Stimulated activated CD8-positive, alpha-beta memory T cell treated with anti-CD3 and anti-CD28 coated beads, Interleukin-12 subunit alpha, Interleukin-12 subunit beta, amount 100 ng/mL, for 4 hours (primary cell): ENCODE measurements around the gene DNAL4.
A peak's percentile ranks its signal among the peaks of the same experiment; 100 is the strongest.

ENCODE experiments used
- DNase-seq: peaks from one replicate; pipeline ENCODE4 v3.0.0-alpha.2; 2020; ENCODE audit warnings: low read depth

The DNAL4 gene

DNA sequence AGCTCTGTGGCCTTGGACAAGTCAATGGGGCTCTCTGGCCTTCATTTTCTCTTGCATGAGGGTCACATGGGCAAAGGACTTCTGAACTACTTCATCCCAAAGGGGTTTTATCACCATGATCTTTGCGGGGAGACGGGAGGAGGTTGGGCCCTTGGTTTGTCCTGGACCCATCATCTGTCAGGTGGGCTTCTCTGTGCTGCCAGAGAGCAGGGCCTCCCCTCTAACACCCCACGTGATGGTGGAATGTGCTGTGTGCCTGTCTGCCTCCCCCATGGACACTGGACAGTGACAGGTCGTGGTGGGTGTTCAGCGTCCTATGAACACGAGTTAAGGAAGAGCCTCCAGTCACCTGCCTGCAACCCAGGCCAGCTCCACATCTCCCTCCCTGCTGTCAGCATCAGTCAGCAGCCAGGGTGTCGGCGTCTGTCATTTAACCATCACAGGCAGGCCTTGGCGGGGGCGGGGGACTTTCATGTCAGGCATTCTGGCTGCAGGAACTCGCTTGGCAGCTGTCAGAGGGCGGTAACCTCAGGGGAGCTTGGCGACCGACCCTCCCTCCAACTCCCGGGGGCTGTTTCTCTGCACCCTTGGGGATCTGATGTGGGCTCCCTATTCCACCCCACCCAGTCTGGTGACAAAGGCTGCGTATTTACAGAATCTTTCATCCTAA is 35.5 kb downstream of the DNAL4 start:
- DNase-seq: peak; percentile 58

DNA sequence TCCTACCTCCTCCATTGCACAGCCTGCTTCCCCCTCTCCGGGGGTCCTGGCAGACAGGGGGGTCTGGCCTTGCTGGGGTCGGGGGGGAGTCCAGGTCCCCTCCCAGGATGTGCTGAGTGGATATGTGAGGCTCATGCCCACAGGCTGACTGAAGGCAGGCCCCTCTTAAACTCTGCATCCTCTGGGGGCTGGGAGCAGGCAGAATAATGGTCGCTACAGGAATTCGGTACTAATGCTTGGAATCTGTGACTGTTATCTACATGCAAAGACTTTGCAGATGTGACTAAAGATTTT is 36.5 kb downstream of the DNAL4 start:
- no peak for DNase-seq

DNA sequence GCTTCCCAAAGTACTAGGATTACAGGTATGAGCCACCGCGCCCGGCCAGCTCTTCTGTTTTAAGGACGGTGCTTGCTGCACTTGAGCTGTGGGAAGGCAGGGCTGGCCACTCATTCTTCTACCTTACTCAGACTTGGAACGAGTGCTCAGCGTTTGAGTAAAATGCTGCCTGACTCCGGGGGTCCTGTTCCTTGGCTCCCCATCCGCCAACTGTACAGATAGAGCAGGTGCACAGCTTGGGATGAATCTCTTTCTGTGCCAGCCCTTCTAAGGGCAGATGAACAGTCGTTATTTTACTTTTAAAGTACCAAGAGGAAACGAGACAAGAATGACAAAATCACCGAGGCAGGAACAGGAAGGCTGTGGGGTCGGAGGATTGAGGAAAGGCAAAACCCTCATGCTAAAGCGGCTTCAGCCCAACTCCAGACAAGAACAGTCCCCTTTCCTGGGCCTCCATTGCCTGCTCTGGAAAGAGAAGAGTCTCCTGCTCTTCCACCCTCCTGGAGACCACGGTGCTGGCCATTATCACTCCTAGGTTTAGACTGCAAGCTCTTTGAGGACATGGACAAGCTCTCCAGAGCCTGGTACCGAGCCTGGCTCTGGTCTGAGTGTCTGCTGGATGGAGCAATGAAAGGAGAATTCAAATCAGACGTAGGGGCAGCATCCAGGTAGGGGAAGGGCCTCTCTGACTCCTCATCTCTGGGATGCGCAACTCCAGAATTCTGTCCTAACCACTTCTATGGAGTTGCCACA is 37.1 kb downstream of the DNAL4 start:
- DNase-seq: no peak

DNA sequence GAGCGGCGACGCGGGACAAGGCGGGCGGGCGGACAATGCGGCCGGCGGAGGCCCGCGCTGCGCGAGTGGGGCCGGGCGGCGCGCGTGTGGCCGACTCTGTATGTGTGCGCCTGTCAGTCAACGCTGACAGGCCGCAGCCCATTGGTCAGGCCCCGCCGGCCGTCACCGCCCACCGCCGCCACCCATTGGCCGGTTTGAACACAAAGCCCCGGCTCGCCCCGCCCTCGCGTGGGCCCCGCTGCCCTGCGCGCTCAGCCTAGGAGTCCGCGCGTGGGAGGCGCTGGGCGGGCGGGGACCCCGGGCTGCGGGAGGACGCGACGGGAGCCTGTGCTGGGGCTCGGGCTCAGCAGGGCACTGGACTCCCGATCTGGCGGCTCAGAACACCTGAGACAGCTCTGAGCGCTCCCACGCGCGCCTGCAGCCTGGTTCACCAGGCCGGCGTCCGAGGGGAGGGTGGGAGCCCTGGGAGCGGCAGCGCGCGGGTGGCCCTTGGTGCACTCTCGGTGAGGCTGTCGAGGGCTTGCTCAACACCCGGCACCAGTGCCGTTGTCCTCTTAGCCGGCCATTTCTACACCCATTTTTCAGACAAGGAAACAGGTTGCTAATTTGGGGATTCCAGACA is 37.9 kb downstream of the DNAL4 start, which contains the start of gene SUN2:
TSS of gene SUN2 (minus strand) at position 88 of the 622 bp plus-strand sequence. CDS start 3,370 bp downstream, outside the sequence.
- peak; percentile 92 for DNase-seq

DNA sequence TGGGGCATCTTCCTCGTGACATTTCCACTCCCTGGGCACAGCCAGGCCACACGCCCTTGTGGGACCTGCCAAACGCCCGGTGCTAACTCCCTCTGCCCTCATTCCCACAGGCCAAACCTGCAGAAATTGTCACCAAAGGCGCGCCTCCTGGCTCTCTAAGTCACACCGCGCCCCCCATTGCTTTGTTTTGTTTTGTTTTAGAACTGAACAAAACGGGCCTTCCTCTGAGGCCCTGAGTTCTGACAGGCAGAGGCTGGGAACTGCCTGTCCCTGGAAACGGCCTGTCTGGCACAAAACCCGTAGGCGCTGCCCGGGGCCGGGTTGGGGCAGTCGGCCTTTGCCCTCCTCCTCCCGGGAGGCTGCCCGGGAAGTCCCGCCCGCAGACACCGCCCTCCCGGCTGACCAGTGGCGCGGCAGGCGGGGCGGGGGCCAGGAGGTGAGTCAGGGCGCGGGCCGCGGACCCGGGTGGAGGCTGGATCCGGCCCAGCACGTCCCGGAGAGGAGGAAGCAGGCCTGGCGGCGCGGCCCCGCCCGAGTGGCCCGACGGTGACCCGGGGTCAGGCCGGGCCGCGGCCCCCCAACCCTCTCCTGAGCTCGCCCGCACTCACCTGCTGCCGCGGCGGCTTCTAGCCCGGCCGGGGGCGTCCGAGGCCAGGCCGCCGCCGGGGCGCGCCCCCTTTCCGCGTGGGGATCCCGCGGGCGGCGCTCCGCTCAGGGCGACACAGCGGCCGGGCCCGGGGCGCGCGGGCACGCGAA is 38.6 kb downstream of the DNAL4 start:
- peak; percentile 45 for DNase-seq

DNA sequence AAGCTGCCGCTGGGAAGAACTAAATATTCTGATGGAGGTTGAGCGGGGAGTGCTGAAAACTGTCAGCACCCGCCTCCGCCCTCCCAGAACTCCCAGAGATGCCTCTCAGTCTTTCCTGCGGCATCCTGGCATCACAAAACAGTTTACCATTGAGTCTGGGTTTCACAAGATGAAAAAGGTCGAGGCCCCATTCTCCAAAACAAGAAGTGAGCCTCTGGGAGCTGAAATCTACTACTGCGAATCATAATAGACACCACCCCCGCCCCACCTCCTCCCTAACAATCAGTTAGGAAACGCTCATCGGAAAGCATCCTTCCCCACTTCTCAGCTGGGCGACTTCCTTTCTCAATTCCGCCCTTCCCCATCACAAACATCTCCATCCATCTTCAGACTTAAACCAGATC is 39.2 kb downstream of the DNAL4 start:
- DNase-seq: no peak

DNA sequence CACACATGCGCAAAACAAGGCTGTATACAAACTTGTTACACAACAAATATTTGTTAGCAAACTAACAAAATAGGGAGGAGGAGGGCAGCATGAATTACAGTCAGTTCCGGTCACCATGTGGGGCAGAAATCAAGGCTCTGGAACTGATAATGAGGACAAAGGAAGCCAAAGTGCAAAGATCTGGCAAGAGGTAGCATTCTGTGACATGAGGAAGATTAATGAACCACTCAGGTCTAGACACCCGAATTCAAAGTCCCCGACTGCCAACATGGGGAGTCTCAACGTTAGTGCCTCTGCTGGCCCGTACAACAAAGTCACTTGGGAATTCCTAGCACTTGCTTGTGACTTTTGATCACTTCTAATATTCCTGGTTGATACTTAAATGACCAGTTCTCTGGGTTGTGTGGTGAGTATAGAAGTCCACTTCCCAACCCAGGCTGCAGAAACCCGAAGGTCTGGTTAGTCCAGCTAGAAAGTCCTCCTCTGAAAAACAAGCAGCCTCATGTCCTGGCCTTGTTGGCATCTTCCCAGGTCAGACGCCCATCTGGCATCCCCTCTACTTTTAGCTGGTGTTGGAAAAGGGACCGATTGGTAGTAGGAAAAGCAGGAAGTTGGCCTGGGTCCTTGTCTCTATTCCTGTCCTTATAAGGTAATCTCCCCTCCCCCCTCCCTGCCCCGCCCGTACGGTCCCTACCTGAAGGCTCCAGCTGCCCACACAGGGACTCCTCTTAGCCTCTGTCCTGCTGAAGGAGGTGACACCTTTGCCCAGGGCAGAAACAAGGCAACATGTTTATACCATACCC is 39.8 kb downstream of the DNAL4 start:
- no peak for DNase-seq

DNA sequence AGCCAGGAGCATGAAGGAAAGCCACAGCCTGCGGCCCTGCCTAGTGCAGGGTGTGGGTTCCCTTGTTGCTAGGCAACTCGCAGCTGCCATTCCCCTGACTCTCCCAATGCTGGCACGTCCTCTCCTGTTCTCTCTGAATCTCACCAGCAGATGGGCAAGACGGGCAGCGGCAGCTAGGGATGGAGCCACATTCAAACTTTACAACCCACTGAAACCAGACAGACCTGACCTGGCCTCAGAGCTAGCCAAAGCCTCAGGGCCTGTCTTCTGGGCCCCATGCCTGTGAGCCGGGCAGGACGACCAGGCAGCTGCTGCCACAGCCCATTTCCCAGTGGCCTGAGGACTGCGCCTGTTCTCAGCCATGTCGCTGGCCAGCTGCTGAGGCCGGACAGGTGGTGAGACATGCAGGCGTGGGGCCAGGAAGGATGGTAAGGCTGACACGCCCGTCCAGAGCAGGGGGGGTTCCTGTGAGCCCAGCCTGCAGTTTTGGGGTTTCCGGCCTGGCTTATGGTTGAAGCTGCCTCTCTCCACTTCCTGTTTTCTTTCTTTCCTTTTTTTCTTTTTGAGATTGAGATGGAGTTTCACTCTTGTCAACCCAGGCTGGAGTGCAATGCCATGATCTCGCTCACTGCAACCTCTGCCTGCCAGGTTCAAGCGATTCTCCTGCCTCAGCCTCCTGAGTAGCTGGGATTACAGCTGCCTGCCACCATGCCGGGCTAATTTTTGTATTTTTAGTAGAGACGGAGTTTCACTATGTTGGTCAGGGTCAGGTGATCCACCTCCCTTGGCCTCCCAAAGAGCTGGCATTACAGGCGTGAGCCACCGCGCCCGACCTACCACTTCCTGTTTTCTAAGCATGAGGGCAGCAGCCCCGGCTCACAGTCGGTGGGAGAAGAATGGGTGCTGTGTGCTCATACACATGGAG is 42.3 kb downstream of the DNAL4 start:
- peak; percentile 50 for DNase-seq

DNA sequence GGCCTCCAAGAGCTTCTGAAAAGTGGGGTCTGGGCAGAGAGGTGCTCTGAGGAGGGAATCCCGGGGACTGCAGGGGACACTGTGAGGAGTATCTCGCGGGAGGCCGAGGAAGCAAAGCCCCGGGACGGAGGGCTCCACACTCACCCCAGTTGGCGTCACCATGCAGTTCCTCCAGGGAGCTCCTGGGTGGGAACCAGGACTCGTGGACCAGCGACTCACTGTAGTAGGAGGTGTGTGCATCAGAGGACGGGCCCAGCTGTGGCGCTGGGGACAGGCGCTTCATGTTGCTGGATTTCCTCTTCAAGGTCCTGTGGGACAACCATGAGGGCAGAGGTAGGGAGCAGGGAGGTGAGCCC is 42.9 kb downstream of the DNAL4 start:
- DNase-seq: no peak

DNA sequence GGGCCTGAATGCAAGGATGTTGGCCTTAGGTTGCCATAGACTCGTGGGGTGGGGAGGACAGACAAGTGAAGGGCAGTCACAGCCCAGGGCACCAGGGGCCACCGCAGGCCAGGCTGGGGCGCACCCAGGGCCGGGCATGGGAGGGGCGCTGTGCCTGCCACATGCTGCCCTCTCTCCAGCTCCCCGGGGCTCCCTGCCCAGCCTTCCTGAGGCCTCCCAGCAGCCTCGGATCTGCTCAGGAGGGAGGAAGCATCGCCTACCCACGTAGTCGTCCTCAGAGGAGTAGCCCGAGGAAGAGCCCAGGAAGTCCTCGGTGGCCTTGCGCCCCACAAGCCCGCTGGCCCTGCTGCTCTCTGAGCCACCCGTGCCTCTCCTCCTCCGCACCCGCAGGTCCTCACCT is 43.3 kb downstream of the DNAL4 start:
- no peak for DNase-seq

DNA sequence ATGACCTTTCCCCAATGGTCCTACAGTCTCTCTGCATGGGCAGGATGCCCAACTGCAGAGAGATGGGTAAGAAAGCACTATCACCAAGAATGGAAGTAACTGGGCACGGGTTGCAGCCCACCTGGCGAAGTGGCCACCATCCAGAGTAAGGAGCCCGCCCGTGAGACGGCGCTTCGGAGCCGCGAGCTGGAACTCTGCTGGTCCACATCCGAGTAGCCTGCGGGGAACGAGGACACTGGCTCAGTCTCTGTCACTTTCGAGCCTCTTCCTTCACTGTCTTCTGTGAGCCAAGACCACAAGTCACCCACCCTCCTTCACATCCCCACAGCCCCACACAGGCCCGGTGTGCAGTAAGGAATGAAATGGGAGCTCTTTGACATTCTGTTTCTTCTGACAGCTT is 43.8 kb downstream of the DNAL4 start:
- DNase-seq: no peak

DNA sequence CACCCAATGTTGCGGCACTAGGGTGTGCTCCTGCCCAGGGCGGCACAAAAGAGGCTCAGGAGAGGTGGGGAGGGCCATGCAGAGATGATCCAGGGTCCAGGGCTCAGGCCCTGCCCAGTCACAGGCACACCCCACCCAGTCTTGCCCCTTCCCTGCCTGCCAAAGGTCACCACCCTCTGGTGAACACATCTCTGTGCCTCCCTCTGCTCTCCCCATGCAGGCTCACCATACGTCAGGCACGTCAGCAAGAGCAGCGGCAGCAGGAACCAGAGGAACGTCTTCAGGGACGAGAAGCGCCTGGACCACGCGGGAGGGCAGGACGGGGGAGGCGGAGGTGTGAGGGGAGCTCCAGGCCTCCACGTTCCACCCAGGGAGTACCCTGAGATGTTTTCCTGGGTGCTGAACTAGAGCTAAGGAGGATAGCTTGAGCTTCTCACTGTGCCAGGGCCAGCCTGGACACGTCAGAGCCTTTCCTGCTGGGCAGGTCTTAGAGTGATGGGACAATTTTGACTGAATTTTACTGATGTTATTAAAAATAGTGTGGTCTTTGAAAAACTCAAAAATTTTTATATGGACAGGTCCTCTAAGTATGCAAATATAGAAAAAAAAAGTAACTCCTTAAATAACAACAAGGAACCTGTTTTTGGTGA is 45.3 kb downstream of the DNAL4 start:
- DNase-seq: no peak

DNA sequence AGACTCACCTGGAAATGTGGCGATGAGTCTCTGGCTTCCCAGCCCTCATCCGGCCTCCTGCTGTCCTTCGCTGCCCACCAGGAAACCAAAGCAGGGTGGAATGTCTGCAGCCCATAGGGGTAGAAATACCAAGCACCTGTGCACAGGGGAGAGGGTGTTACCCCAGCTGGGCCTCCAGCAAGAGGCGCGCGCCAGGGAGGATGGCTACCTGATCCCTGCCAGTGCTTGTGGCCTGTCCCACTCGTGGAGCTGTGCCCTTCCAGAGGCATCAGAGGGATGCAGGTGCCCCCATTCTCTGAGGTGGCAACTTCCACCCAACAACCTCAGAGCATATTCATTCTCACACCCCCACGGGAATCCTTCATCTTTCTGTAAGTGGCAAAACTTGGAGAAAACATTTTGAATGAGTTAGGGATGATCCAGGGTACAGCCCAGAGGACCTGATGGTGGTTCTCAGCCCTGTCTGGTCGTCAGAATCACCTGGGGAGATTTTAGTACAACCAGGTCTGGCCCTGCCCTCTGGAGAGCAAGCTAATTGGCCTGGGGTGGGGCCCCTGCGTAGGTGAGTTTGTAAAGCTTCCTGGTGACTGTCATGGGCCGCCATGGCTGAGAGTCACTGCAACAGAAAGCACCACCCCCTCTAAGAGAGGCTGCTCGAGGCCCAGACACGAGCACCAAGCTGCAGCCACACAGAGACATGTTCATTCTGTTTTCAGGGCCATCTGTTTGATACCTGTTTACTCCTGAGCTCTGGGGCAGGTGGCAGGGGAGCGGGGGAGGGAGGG is 48.1 kb downstream of the DNAL4 start:
- no peak for DNase-seq

DNA sequence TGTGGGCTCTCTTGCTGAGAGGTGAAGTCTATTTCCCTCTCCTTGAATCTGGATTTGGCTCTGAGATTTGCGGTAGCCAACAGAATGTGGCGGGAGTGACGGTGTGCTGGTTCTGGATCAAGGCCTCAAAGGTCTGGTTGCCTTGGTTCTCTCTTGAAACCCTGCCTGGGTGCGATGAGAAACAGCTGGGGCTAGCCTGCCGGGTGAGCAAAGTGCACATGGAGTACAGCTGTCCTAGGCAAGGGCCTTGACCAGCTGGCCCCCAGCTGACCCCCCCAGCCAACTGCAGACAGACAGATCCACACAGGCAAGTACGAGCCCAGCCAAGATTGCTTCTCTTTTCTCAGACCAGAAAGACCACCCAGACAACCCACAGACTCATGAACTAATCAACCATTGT is 49.0 kb downstream of the DNAL4 start:
- no peak for DNase-seq

DNA sequence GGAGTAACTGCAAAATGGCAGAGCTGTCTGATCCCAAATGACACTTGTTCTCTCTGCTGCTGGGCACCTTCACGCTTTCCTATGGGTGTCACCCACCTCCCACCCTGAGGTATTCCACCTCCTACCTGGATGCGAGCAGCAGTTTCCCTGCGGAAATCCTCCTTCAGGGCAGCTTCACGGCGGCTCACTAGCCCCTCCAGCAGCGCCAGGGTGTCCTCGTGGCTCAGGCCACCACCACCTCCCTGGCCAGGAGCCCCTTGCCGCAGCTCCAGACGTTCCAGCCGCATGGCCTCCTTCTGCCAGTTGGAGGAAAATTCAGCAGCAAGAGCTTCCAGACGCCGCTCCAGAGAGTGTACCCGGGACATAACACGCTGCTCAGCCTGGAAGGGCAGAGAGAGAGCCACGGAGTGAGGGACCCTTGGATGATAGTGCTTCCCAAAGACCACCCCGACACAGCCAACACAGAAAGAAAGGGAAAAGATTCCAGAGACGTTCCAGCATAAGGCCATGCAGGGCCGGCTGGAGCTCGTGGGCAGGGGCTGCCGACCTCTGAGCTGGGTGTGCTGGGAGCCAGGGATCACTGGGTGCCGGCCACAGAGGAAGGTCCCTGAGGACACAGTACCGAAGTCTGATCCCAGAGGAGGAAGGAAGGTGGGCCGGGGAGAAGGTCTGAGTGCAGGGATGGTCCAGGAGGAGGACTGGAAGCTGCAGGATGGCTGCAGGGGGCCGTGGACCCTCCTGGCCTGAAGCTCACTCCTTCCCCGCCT is 51.6 kb downstream of the DNAL4 start:
- no peak for DNase-seq

DNA sequence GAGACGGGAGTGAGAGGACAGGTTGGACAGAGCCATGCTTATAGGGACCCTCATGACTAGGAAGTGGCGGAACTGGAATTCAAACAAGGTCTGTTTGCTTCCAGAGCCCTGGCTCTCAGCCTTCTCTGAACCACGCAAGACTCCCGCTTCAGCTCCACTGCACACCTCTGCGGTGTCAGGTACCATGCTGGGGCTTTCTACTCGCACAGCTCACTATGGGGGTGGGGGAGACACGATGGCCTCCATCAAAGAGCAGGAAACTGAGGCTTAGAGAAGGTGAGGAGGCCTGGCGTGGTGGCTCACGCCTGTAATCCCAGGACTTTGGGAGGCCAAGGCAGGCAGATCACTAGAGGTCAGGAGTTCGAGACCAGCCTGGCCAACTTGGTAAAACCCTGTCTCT is 52.4 kb downstream of the DNAL4 start:
- DNase-seq: no peak

DNA sequence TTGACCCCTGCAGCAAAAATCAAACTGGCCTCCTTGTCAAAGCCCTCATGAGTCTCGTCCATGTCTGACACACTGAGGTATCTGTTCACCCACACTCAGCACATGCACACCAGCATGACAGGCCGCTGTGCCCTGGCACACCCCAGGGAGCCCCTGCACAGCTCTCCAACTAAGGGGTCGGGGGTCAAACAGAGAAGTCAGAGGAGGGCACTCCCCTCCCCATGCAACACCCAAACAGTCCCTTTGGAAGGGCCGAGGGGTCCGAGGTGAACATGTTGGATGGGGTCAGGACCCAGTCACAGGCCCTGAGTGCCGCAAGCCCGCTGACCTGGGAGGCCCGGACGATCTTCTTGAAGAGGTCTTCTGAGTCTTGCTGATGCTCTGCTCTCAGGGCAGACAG is 52.8 kb downstream of the DNAL4 start:
- DNase-seq: no peak

DNA sequence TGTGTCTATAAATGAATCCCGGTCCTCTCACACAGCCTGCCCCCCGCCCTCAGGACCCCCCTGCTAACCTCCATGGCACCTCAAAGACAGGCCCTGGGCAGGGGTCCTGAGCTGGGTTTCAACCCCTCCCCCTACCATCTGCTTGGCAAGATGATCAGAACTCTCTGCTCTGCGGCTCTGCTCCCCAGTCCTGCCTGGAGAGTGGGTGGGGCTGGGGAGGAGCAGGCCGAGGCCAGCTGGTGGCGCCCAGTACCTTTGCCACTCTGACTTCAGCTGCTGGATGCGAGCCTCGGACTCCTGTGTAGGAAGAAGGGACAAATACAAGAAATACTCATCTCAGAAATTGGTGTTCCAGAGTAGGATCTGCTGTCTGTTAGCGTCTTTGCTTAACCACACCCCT is 53.2 kb downstream of the DNAL4 start:
- no peak for DNase-seq
